ENCODE results near the gene NEDD8. TPM values are rescaled to one million over a fixed set of nuclear protein-coding genes. Genes with fewer than 3 reads are reported as not detected.

The NEDD8 gene
- total and polyA plus RNA-seq, 4 donors = 32.3 to 136 (median 78.1) TPM

GRCh38 chr14:24263848-24264247, 31.7 kb upstream of the NEDD8 start:
- Histone ChIP-seq H3K36me3 (ENCODE audit: control insufficient read depth in 4 of 4, insufficient read depth in 3 of 4, low read depth in 1 of 4, low read length in 3 of 4) (peaks cover 0 to 36% (median 8%) of the 10 kb centered on the region in 4 donors), H3K27ac (ENCODE audit: low read depth in 1 of 2, low read length in 2 of 2) (no peak overlapping the region), H3K9ac (ENCODE audit: low read depth in 1 of 2, low read length in 2 of 2) (no peak overlapping the region), H3K4me1 (ENCODE audit: control insufficient read depth in 4 of 4, insufficient read depth in 4 of 4, low read length in 3 of 4) (no peaks in the 10 kb centered on the region), H3K27me3 (ENCODE audit: control insufficient read depth in 4 of 4, insufficient read depth in 4 of 4, low read length in 3 of 4) (no peaks in the 10 kb centered on the region), H3K9me3 (ENCODE audit: control insufficient read depth in 4 of 4, low read length in 3 of 4) (no peaks in the 10 kb centered on the region), H3K4me3 (ENCODE audit: low read depth in 1 of 3, low read length in 3 of 3) (no peak overlapping the region)
- no peak for DNase-seq (ENCODE audit: low spot score)
- 87% methylated on average over 6 of the region's 6 CpGs for WGBS
- TF ChIP-seq JUND (IDR thresholded peaks at IDR 0.05) (no peak), EGR1 (IDR thresholded peaks at IDR 0.05; ENCODE audit: low read depth in 2 of 2) (no peak), GABPA (IDR thresholded peaks at IDR 0.05 in 1 of 2, conservative IDR thresholded peaks at IDR 0.05 in 1 of 2) (no peak), ATF3 (IDR thresholded peaks at IDR 0.05) (no peak), NR2F2 (IDR thresholded peaks at IDR 0.05) (no peak), RAD21 (IDR thresholded peaks at IDR 0.05) (no peak), HNF4G (IDR thresholded peaks at IDR 0.05) (no peak), FOXA1 (IDR thresholded peaks at IDR 0.05) (no peak), FOXA2 (IDR thresholded peaks at IDR 0.05) (no peak), TAF1 (conservative IDR thresholded peaks at IDR 0.05) (no peak), MAX (IDR thresholded peaks at IDR 0.05) (no peak)

- Histone ChIP-seq H3K9me3 (ENCODE audit: control insufficient read depth in 4 of 4, low read length in 3 of 4) (no peaks in the 10 kb centered on the region), H3K36me3 (ENCODE audit: control insufficient read depth in 4 of 4, insufficient read depth in 3 of 4, low read depth in 1 of 4, low read length in 3 of 4) (peaks cover 0 to 34% (median 8%) of the 10 kb centered on the region in 4 donors), H3K9ac (ENCODE audit: low read depth in 1 of 2, low read length in 2 of 2) (no peak within 1 kb of the TSS), H3K4me1 (ENCODE audit: control insufficient read depth in 4 of 4, insufficient read depth in 4 of 4, low read length in 3 of 4) (no peaks in the 10 kb centered on the region), H3K4me3 (ENCODE audit: low read depth in 1 of 3, low read length in 3 of 3) (no peak within 1 kb of the TSS), H3K27ac (ENCODE audit: low read depth in 1 of 2, low read length in 2 of 2) (no peak within 1 kb of the TSS), H3K27me3 (ENCODE audit: control insufficient read depth in 4 of 4, insufficient read depth in 4 of 4, low read length in 3 of 4) (no peaks in the 10 kb centered on the region)
- no peak for DNase-seq (ENCODE audit: low spot score)
- WGBS = 93% methylated on average over 14 of the region's 14 CpGs
- no peak for TF ChIP-seq RXRA (IDR thresholded peaks at IDR 0.05)
Measured at GRCh38 chr14:24262821-24263733, 30.9 kb upstream of the NEDD8 start, which contains the start of gene TGM1. TGM1 (minus strand) TSS chr14:24263177; CDS start chr14:24262352, 825 bp downstream.

- Histone ChIP-seq H3K27ac (ENCODE audit: low read depth in 1 of 2, low read length in 2 of 2) (no peak overlapping the region), H3K9ac (ENCODE audit: low read depth in 1 of 2, low read length in 2 of 2) (no peak overlapping the region), H3K9me3 (ENCODE audit: control insufficient read depth in 4 of 4, low read length in 3 of 4) (no peaks in the 10 kb centered on the region), H3K36me3 (ENCODE audit: control insufficient read depth in 4 of 4, insufficient read depth in 3 of 4, low read depth in 1 of 4, low read length in 3 of 4) (peaks cover 0 to 23% (median 3%) of the 10 kb centered on the region in 4 donors), H3K4me1 (ENCODE audit: control insufficient read depth in 4 of 4, insufficient read depth in 4 of 4, low read length in 3 of 4) (no peaks in the 10 kb centered on the region), H3K4me3 (ENCODE audit: low read depth in 1 of 3, low read length in 3 of 3) (no peak overlapping the region), H3K27me3 (ENCODE audit: control insufficient read depth in 4 of 4, insufficient read depth in 4 of 4, low read length in 3 of 4) (no peaks in the 10 kb centered on the region)
- DNase-seq (ENCODE audit: low spot score) = no peak
- WGBS = 94% methylated on average over 19 of the region's 19 CpGs
- TF ChIP-seq ZBTB33 (IDR thresholded peaks at IDR 0.05) (no peak), RXRA (IDR thresholded peaks at IDR 0.05) (no peak), HNF4G (IDR thresholded peaks at IDR 0.05) (no peak), SP1 (IDR thresholded peaks at IDR 0.05) (no peak), RAD21 (IDR thresholded peaks at IDR 0.05) (no peak), YY1 (IDR thresholded peaks at IDR 0.05) (no peak), CTCF (IDR thresholded peaks at IDR 0.05; ENCODE audit: low read depth, low read length, missing input control) (no peak), NR2F2 (IDR thresholded peaks at IDR 0.05) (no peak), HNF4A (conservative IDR thresholded peaks at IDR 0.05) (no peak), EGR1 (IDR thresholded peaks at IDR 0.05; ENCODE audit: low read depth in 2 of 2) (no peak), MAX (IDR thresholded peaks at IDR 0.05) (no peak), FOXA1 (IDR thresholded peaks at IDR 0.05) (no peak), GABPA (IDR thresholded peaks at IDR 0.05 in 1 of 2, conservative IDR thresholded peaks at IDR 0.05 in 1 of 2) (no peak), ATF3 (IDR thresholded peaks at IDR 0.05) (no peak), FOXA2 (IDR thresholded peaks at IDR 0.05) (no peak), REST (IDR thresholded peaks at IDR 0.05) (no peak)
Measured at GRCh38 chr14:24261969-24262327, 29.8 kb upstream of the NEDD8 start.
